ENCODE data around the gene CRTC3. TPM values are rescaled to one million over a fixed set of nuclear protein-coding genes. Genes with fewer than 3 reads are reported as not detected.

CRTC3 gene
- total RNA-seq, 3 donors from 2014 or later (not counting 1 experiment from before 2014, with no cell fraction given): 68.8 to 101 (median 92.4) TPM

- Mint-ChIP-seq H3K4me1 (peaks cover 49 to 52% of the 10 kb centered on the region in 2 donors), H3K27me3 (ENCODE audit: low read depth in 2 of 2) (no peaks in the 10 kb centered on the region), H3K9me3 (no peaks in the 10 kb centered on the region), H3K27ac (peak overlapping the region; percentile 93 to 97), H3K36me3 (no peaks in the 10 kb centered on the region), H3K4me3 (peak overlapping the region; percentile 77)
- WGBS (ENCODE audit: insufficient coverage): 96% methylated on average over 9 of the region's 10 CpGs
- Histone ChIP-seq H3K27ac (ENCODE audit: low read length) (peak overlapping the region; percentile 82), H3K36me3 (ENCODE audit: control insufficient read depth, insufficient read depth, low read length) (peaks cover 8% of the 10 kb centered on the region), H3K9me3 (ENCODE audit: control insufficient read depth, insufficient read depth, low read length) (no peaks in the 10 kb centered on the region), H3K4me1 (ENCODE audit: control insufficient read depth, insufficient read depth, low read length) (peaks cover 39% of the 10 kb centered on the region), H3K27me3 (ENCODE audit: control insufficient read depth, insufficient read depth, low read length) (no peaks in the 10 kb centered on the region), H3K4me3 (ENCODE audit: low read length) (no peak overlapping the region)
- DNase-seq (no peak), ATAC-seq (no peak)
- intact Hi-C loops (cut with micrococcal nuclease): loop anchor here (5.0 kb wide), 1 partner anchor 66 kb away; no protein-coding TSS in a partner anchor
- TF ChIP-seq CTCF (IDR thresholded peaks at IDR 0.05): no peak
These were observed 69.0 kb downstream of the CRTC3 start for GRCh38 chr15:90598679-90599078.

- Mint-ChIP-seq H3K27ac (peak overlapping the region; percentile 93 to 97), H3K4me3 (no peak overlapping the region), H3K36me3 (no peaks in the 10 kb centered on the region), H3K27me3 (ENCODE audit: low read depth in 2 of 2) (no peaks in the 10 kb centered on the region), H3K4me1 (peaks cover 49 to 51% of the 10 kb centered on the region in 2 donors), H3K9me3 (no peaks in the 10 kb centered on the region)
- Histone ChIP-seq H3K27me3 (ENCODE audit: control insufficient read depth, insufficient read depth, low read length) (no peaks in the 10 kb centered on the region), H3K9me3 (ENCODE audit: control insufficient read depth, insufficient read depth, low read length) (no peaks in the 10 kb centered on the region), H3K27ac (ENCODE audit: low read length) (no peak overlapping the region), H3K4me1 (ENCODE audit: control insufficient read depth, insufficient read depth, low read length) (peaks cover 35% of the 10 kb centered on the region), H3K36me3 (ENCODE audit: control insufficient read depth, insufficient read depth, low read length) (peaks cover 8% of the 10 kb centered on the region), H3K4me3 (ENCODE audit: low read length) (no peak overlapping the region)
- no peak for TF ChIP-seq CTCF (IDR thresholded peaks at IDR 0.05)
- intact Hi-C loops (cut with micrococcal nuclease): loop anchor here (5.0 kb wide), 1 partner anchor 67 kb away; no protein-coding TSS in a partner anchor
- WGBS (ENCODE audit: insufficient coverage): 83% methylated on average over 4 of the region's 4 CpGs
- no peak for ATAC-seq
- no peak for DNase-seq
These were observed 69.4 kb downstream of the CRTC3 start for GRCh38 chr15:90599116-90599515.

GRCh38 chr15:90599644-90600043 is 69.9 kb downstream of the CRTC3 start:
- no peaks in the 10 kb centered on the region for H3K27me3 Mint-ChIP-seq (ENCODE audit: low read depth in 2 of 2)
- DNase-seq (no peak), ATAC-seq (no peak)
- intact Hi-C loops (cut with micrococcal nuclease): loop anchor here (5.0 to 10.0 kb wide), 2 partner anchors 67 to 275 kb away; no protein-coding TSS in a partner anchor
- H3K27ac ChIP-seq (ENCODE audit: low read length): no peak overlapping the region
- no peaks in the 10 kb centered on the region for H3K27me3 ChIP-seq (ENCODE audit: control insufficient read depth, insufficient read depth, low read length)
- H3K36me3 ChIP-seq (ENCODE audit: control insufficient read depth, insufficient read depth, low read length): peaks cover 9% of the 10 kb centered on the region
- H3K9me3 ChIP-seq (ENCODE audit: control insufficient read depth, insufficient read depth, low read length): no peaks in the 10 kb centered on the region
- H3K4me3 Mint-ChIP-seq: peak overlapping the region; percentile 28
- no peaks in the 10 kb centered on the region for H3K36me3 Mint-ChIP-seq
- H3K4me3 ChIP-seq (ENCODE audit: low read length): no peak overlapping the region
- peaks cover 46 to 48% of the 10 kb centered on the region in 2 donors for H3K4me1 Mint-ChIP-seq
- no peak for TF ChIP-seq CTCF (IDR thresholded peaks at IDR 0.05)
- peak overlapping the region; percentile 93 to 97 for H3K27ac Mint-ChIP-seq
- H3K9me3 Mint-ChIP-seq: no peaks in the 10 kb centered on the region
- 57% methylated on average over 3 of the region's 6 CpGs for WGBS (ENCODE audit: insufficient coverage)
- H3K4me1 ChIP-seq (ENCODE audit: control insufficient read depth, insufficient read depth, low read length): peaks cover 30% of the 10 kb centered on the region

GRCh38 chr15:90600954-90601353 is 71.2 kb downstream of the CRTC3 start:
- Histone ChIP-seq H3K27me3 (ENCODE audit: control insufficient read depth, insufficient read depth, low read length) (no peaks in the 10 kb centered on the region), H3K4me1 (ENCODE audit: control insufficient read depth, insufficient read depth, low read length) (peaks cover 20% of the 10 kb centered on the region), H3K4me3 (ENCODE audit: low read length) (no peak overlapping the region), H3K27ac (ENCODE audit: low read length) (no peak overlapping the region), H3K9me3 (ENCODE audit: control insufficient read depth, insufficient read depth, low read length) (no peaks in the 10 kb centered on the region), H3K36me3 (ENCODE audit: control insufficient read depth, insufficient read depth, low read length) (peaks cover 11% of the 10 kb centered on the region)
- Mint-ChIP-seq H3K9me3 (no peaks in the 10 kb centered on the region), H3K27me3 (ENCODE audit: low read depth in 2 of 2) (no peaks in the 10 kb centered on the region), H3K4me1 (peaks cover 35 to 37% of the 10 kb centered on the region in 2 donors), H3K27ac (no peak overlapping the region), H3K4me3 (no peak overlapping the region), H3K36me3 (no peaks in the 10 kb centered on the region)
- DNase-seq (no peak), ATAC-seq (no peak)
- TF ChIP-seq CTCF (IDR thresholded peaks at IDR 0.05): no peak
- intact Hi-C loops (cut with micrococcal nuclease): loop anchor here (10.0 kb wide), 1 partner anchor 276 kb away; no protein-coding TSS in a partner anchor
- WGBS (ENCODE audit: insufficient coverage): 95% methylated on average over 7 of the region's 7 CpGs

All from natural killer cell (primary cell).